Stomach smooth muscle (tissue), 2 donors: ENCODE results near the gene RNASEH2B.

Experiments used
- H3K27ac ChIP-seq: one replicate; pipeline ENCODE4 v1.7.0; 2013; ENCODE audit warnings: mild to moderate bottlenecking, low read length, inconsistent platforms
- H3K27me3 ChIP-seq, 2 donors: one replicate each; pipeline ENCODE4 v1.7.0; 2013; ENCODE audit warnings: low read length in 2 of 2; ENCODE audit not compliant: insufficient read depth in 2 of 2, control insufficient read depth in 1 of 2
- H3K36me3 ChIP-seq, 2 donors: one replicate each; pipeline ENCODE4 v1.7.0; 2013; ENCODE audit warnings: low read length in 2 of 2; ENCODE audit not compliant: control insufficient read depth in 2 of 2, insufficient read depth in 2 of 2
- H3K4me1 ChIP-seq: one replicate; pipeline ENCODE4 v1.7.0; 2013; ENCODE audit warnings: low read length; ENCODE audit not compliant: control insufficient read depth, insufficient read depth
- H3K4me3 ChIP-seq, 2 donors: one replicate each; pipeline ENCODE4 v1.7.0; 2013; ENCODE audit warnings: low read length in 2 of 2
- H3K9ac ChIP-seq, 2 donors: one replicate each; pipeline ENCODE4 v1.7.0; 2013; ENCODE audit warnings: low read length in 2 of 2, mild to moderate bottlenecking in 1 of 2
- H3K9me3 ChIP-seq, 2 donors: one replicate each; pipeline ENCODE4 v1.7.0; 2013; ENCODE audit warnings: low read length in 2 of 2; ENCODE audit not compliant: control insufficient read depth in 2 of 2
- donor health status: healthy.
- donor health status: Pancreatic carcinoma.

The RNASEH2B gene

DNA sequence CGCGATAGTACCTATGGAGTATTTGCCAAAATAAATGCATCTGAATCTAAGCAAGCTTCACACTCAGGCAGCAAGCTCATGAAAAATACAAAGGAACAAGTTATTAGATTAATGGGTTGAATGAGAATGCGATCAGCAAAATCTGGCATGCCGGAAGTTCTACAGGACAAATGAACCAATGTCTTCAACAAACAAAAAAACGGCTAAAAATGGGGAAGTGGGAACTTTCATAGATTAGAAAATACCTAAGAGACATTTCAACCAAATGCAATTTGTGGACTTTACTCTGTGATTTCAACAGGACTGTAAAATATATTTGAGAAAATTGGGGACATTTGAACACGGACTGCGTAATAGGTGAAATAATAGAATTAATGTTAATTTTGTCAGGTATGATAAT is 22.4 kb upstream of the RNASEH2B start:
- no peaks in the 10 kb centered on the region for H3K9me3 ChIP-seq
- no peaks in the 10 kb centered on the region for H3K27me3 ChIP-seq
- H3K4me1 ChIP-seq: no peaks in the 10 kb centered on the region
- no peak overlapping the region for H3K27ac ChIP-seq
- H3K36me3 ChIP-seq: no peaks in the 10 kb centered on the region
- no peak overlapping the region for H3K4me3 ChIP-seq
- no peak overlapping the region for H3K9ac ChIP-seq

DNA sequence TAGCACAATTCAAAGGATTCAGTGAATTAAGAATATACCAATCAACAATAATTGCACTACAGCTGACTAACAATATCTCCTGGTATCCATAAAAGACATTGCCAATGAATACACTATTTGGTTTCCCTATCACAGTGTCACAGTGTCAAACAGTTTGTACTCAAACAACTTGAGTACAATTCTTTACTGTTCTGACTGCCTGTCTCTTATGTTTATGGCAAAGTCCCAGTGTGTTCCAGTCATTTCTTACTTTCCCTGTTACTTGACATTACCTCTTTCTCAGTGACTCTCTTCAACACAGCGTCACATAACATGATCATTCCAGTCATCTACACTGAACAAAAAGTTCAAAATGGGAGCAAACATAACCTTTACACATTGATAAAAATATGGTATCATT is 21.2 kb upstream of the RNASEH2B start:
- Histone ChIP-seq H3K27ac (no peak overlapping the region), H3K27me3 (no peaks in the 10 kb centered on the region), H3K4me3 (no peak overlapping the region), H3K9ac (no peak overlapping the region), H3K36me3 (no peaks in the 10 kb centered on the region), H3K4me1 (no peaks in the 10 kb centered on the region), H3K9me3 (no peaks in the 10 kb centered on the region)

DNA sequence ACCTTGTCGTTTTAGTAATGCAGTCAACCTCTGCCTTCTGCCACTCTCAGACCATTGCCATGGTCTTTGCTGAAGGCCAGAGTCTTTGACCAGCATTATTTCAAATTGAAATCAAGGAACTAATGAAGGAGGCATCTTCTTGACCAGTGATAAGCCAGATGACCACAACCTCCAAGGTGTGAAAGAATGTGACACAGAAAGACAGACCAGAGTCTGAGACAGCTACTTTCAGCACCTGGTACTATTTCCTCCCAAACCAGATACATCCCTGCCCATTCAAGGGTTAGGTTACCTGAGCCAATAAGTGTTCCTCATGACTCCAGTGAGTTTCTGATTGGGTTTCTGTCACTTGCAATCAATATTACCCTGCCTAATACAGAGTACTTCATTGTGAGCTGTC is 20.3 kb upstream of the RNASEH2B start:
- H3K27me3 ChIP-seq: no peaks in the 10 kb centered on the region
- H3K27ac ChIP-seq: no peak overlapping the region
- no peak overlapping the region for H3K9ac ChIP-seq
- no peak overlapping the region for H3K4me3 ChIP-seq
- H3K36me3 ChIP-seq: no peaks in the 10 kb centered on the region
- no peaks in the 10 kb centered on the region for H3K9me3 ChIP-seq
- H3K4me1 ChIP-seq: no peaks in the 10 kb centered on the region

DNA sequence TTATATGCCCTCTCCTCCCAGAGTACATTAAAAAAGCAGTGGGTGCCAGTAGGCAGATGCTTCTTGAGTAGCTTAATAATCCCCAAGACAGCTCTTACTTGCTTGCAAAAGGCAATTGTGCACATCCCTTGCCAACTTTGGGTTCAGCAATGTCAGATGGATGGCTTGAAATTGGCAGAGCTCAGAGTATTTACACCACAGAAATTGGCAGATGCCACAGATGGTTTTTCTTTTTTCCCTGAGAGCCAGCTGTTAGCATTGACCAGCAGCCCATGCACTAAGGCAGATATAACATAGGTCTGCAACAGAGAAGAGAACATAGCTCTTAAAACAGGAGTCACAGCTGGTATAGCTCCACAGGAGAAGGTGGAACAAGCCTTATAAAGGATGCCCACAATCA is 18.4 kb upstream of the RNASEH2B start:
- Histone ChIP-seq H3K27ac (no peak overlapping the region), H3K9ac (no peak overlapping the region), H3K27me3 (no peaks in the 10 kb centered on the region), H3K9me3 (no peaks in the 10 kb centered on the region), H3K4me3 (no peak overlapping the region), H3K4me1 (no peaks in the 10 kb centered on the region), H3K36me3 (no peaks in the 10 kb centered on the region)

DNA sequence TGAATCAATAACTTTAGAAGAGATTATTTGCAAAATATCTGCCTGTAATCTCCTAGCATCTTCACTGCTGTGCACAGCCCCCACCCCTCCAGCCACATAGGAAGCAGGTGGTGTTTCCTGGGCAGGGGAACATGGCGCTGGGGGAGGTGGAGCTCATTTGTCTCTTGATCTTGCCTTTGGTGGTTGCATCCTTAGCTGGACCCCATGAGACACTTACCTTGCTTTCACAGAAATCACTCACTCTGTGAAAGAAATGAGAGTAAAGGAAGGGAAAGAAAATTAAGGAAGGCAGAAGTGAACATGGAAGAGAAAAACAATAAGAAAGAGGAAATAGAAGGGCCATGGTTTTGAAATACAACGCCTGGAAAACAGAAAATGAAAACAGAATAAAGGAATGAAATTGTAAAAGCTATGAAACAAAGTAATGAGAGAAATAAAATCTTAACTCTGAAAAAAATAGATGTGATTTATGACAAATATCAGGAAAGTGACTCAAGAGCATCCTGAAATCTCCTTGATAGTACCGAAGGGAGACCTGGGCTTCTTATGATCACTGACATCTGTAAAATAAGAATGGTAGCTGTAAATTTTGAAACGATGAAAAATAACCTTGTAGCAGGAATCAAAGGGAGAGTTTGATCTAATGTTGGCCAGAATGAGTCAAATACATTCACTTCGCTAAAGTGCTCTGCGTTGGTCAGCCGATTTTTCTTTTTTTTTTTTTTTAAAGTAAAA is 17.2 kb upstream of the RNASEH2B start:
- Histone ChIP-seq H3K9me3 (no peaks in the 10 kb centered on the region), H3K36me3 (no peaks in the 10 kb centered on the region), H3K9ac (no peak overlapping the region), H3K4me3 (no peak overlapping the region), H3K27ac (no peak overlapping the region), H3K4me1 (no peaks in the 10 kb centered on the region), H3K27me3 (no peaks in the 10 kb centered on the region)

DNA sequence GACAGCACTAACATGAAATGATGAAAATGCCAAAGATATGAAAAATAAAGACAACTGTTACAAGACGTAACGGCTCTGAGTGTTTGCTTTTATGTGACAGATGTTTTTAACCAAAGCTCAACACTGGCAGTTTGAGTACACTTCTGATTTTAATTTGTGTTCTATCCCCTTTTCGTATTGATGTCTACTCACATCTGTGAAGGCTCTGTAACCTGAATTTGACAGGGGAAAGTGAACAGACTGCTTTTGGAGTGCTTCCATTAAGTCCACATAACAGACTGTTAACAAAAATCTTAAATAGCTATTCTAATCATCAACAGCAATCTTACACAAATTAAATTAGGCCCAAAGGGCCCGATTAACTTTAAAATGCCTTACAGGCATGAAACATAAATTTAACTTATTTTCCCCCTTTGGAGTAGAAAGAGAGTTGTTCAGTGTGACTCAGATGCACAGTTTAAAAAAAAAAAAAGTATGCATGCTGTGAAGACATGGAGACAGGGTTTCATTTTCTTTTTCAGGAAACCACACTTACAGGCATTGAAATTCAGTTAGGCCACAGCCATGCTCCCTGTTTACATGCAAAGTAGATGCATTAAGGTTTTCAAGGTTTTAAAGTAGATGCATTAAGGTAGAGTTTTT is 16.3 kb upstream of the RNASEH2B start:
- H3K27me3 ChIP-seq: no peaks in the 10 kb centered on the region
- H3K4me1 ChIP-seq: no peaks in the 10 kb centered on the region
- H3K9ac ChIP-seq: peak overlapping the region in 1 of 2 donors; percentile 49
- H3K27ac ChIP-seq: no peak overlapping the region
- no peaks in the 10 kb centered on the region for H3K36me3 ChIP-seq
- peak overlapping the region; percentile 16 to 47 for H3K4me3 ChIP-seq
- H3K9me3 ChIP-seq: no peaks in the 10 kb centered on the region

DNA sequence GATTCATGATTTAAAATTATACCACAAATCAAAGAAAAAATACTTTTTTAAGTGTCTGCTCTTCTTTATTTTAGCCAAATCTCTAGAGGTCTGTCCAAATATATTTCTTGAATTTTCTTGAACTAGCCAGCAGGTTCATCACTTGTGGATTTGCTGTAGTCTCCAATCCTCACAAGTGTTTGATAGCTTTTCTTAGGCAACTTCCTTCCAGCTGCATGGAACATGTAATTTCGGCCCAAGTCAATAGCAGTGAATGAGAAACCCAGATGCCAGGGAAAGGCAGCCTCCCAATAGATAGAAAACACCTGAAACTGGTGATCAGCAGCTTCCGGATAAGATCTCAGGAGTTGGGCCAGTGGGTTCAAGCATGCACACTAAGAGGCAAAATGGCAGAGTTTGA is 15.6 kb upstream of the RNASEH2B start:
- H3K9me3 ChIP-seq: no peaks in the 10 kb centered on the region
- H3K27me3 ChIP-seq: no peaks in the 10 kb centered on the region
- no peak overlapping the region for H3K4me3 ChIP-seq
- H3K4me1 ChIP-seq: no peaks in the 10 kb centered on the region
- no peak overlapping the region for H3K9ac ChIP-seq
- no peaks in the 10 kb centered on the region for H3K36me3 ChIP-seq
- no peak overlapping the region for H3K27ac ChIP-seq

DNA sequence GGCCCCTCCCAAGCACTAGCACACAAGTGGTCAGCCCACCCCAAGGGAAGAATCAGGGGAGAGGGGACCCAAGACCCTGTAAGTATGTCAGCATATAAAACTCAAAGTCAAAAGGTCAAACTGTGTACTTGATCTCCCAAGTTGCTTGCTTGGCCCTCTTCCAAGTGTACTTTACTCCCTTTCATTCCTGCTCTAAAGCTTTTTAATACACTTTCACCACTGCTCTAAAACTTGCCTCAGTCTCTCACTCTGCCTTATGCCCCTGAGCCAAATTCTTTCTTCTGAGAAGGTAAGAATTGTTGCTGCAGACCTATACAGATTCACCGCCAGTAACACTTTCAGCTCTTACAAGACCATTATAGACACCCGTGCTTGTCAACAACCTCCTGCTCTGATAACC is 15.1 kb upstream of the RNASEH2B start:
- Histone ChIP-seq H3K9ac (no peak overlapping the region), H3K36me3 (no peaks in the 10 kb centered on the region), H3K4me3 (no peak overlapping the region), H3K9me3 (no peaks in the 10 kb centered on the region), H3K27ac (no peak overlapping the region), H3K4me1 (no peaks in the 10 kb centered on the region), H3K27me3 (no peaks in the 10 kb centered on the region)

DNA sequence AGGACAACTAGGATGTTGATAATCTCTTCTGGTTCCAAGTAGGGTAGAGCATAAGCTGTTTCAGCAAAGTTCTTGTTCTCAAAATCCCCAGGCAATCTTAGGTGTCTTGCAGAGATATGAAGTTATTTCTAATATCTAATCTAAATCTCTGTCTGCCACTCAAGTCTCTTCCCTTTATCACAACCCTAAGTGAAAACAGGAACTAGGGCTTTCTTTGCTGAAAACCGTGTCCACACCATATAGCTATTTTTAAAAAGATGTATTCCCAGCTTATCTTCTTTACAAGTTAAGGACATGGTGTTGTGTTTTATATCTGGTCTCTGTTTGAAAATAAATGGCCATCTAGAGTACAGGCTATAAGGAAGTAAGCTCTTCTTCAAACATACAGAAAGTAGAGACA is 11.3 kb upstream of the RNASEH2B start:
- Histone ChIP-seq H3K27me3 (no peaks in the 10 kb centered on the region), H3K9me3 (no peaks in the 10 kb centered on the region), H3K4me3 (no peak overlapping the region), H3K27ac (no peak overlapping the region), H3K36me3 (no peaks in the 10 kb centered on the region), H3K9ac (no peak overlapping the region), H3K4me1 (no peaks in the 10 kb centered on the region)

DNA sequence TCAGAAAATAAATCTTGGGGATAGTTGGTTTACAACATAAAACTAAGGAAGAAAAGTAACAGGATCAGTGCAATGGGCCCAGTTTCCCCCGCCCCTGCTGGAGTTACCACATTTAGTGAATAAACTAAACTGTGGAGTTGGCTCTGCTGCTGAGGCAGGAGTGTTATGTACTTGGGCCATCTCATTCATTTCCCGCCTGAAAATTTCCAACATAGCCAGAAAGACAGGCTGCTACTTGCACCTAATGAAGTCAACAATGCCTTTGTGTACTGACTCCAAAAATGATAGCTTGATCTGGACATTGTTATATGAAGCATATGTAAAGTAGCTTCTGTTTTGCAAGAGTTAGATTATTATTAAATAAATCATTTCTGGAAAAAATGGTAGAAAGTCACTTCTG is 7.9 kb upstream of the RNASEH2B start:
- Histone ChIP-seq H3K27me3 (no peaks in the 10 kb centered on the region), H3K36me3 (no peaks in the 10 kb centered on the region), H3K9me3 (no peaks in the 10 kb centered on the region), H3K9ac (no peak overlapping the region), H3K4me3 (no peak overlapping the region), H3K4me1 (no peaks in the 10 kb centered on the region), H3K27ac (no peak overlapping the region)

DNA sequence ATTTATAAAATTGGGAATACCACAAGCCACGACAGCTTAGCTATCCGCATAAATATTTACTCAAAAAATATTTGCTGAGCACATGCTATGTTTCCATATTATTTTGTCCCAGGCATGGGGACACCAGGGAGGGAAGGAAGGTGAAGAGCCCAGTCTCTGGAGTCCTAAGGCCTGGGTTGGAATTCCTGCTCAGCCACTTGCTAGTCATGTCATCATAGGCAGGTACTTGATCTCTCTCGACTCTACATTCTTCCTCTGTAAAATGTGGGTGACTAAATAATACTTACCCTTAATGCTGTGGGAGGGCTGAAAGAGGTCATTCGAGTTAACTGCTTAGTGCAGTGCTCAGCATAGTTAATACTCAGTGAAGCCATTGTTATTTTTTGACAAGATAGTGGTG is 4.3 kb upstream of the RNASEH2B start:
- Histone ChIP-seq H3K9ac (no peak overlapping the region), H3K27ac (no peak overlapping the region), H3K27me3 (no peaks in the 10 kb centered on the region), H3K4me3 (no peak overlapping the region), H3K9me3 (no peaks in the 10 kb centered on the region), H3K36me3 (no peaks in the 10 kb centered on the region), H3K4me1 (peaks cover 6% of the 10 kb centered on the region)
